HG02973 (cell line): ENCODE measurements around the gene FTO.

Experiments used
- ATAC-seq: cut with Tn5 transposase; IDR thresholded peaks from one replicate; pipeline ENCODE4 v1.9.1; 2021; ENCODE audit warnings: moderate library complexity; ENCODE audit not compliant: unreplicated experiment

The FTO gene

DNA sequence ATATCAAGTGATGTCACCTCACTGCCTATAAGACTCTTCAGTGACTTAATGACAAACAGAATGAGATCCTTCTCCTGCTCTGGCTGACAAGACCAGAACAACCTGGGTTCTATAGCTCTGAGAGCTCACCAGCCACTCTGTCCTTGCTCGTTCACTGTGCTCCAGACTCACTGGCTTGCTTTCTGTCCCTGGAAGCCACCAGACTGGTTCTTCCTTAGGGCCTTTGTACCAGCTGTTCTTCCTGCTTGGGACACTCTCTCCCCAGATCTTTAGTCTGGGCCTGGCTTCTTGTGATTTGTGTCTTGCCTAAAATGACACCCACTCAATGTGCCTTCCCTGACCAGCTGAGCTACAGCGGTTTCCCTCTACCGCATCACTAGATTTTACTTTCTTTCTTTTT, 76.1 kb downstream of the FTO start:
- no peak for ATAC-seq

- ATAC-seq: no peak
These were observed 77.2 kb downstream of the FTO start for GRCh38 chr16:53781023-53781605.

DNA sequence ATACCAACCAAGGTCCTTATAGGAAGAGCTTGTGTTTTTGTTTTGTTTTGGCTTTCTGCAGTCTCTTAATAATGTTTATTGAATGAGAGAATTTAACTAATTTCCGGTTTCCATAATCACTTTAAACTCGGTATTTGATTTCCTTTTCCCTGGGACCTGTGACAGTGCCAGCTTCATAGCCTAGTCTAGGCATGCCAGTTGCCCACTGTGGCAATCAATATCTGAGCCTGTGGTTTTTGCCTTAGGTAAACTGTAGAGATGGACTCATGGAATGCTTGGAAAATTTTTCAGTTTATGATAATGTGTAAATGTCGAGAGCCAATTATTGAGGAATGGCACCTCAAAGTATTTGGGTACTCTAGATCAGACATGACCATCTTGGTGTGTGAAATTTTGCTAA, 78.2 kb downstream of the FTO start:
- ATAC-seq: no peak

DNA sequence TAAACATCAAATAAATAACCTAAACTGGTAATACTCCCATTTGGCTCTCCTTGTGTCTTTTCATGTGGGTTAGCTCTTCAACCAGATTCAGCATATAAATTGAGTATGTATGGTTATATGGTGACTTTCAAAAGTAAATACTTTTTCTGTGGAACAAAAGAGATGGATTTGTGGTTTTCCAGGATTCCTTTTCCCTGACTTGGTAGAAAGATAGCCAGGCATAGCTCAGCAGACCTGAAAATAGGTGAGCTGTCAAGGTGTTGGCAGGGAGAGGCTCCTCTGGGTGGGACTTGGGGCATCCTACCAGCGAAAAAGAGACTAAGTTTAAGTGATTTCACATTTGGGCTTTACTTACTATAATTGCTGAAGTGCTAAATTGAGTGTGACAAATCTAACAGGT, 80.3 kb downstream of the FTO start:
- ATAC-seq: no peak

GRCh38 chr16:53785044-53785443, 81.1 kb downstream of the FTO start:
- ATAC-seq: no peak

- ATAC-seq: no peak
These were observed 82.0 kb downstream of the FTO start for GRCh38 chr16:53785916-53786315.

DNA sequence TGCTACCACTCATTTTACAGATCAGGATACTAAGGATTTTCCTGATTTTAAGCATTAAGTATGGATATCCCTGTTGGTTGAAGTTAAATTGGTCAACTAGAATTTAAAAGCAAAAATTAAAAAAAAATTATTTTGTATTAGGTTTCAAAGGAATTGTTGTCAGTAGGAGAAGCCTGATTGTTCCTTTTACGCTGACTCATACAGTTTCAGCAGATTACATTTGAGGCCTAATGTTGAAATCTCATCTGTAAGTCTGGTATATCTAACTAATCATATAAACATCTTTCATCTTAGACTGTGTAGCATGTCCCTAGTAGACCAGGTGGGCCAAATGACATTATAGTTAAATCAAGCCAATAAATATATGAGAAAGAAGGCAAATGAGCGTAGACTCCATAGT, 83.5 kb downstream of the FTO start:
- ATAC-seq: no peak

DNA sequence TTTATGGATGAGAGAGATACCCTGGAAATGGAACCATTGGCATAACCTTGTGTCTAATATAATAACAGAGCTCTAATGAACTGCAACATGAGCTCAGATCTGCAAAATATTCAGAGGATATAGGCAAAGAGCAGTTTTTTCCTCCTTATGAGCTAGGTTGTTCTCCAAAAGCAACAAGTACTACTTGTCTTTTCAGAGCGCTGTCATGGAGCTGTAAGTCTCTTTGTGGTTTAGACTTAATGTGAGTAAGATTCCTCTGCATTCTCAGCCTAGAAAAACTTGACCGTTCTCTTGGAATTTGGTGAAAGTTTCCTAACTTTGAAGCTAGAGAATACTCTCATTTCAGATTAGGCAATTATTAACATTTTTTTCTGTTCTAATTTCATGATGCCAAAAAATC, 85.2 kb downstream of the FTO start:
- no peak for ATAC-seq

DNA sequence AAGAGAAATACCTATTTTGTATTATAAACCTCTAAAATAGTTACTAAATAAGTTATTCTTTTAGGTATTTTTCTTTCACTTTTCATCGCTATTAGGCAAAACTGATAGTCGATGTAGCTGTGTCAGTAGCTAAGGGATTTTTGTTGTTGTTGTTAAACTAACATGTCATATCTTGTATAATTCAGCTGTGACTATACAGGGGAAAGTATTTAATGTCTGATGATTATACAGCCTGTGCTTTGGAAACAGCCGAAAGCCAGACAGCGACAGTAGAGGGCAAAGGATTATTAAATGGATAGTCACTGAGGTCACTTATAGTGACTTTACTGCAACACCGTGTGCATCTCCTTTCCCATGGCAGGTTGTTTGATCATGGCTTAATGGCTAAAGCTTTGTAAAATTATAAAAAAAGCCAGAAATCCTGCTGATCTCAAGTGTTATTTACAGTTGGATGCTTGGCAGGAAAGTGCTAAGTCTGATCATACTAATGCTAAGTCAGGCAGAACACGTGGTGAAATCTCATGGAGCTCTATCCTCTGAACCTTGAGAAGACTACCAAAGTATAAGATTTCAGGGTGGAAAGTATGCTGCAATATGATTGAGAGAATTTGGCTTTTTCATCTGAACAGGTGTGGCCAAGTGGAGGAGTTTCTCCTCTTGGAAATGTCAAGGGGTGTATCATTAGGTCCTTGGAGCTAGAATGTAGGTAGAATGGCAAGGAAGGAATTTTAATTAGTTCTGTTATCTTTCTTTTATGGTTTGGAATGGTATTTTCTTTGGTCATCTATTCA, 88.4 kb downstream of the FTO start:
- ATAC-seq: no peak

- ATAC-seq: no peak
These were observed 99.5 kb downstream of the FTO start for GRCh38 chr16:53803451-53803850.

DNA sequence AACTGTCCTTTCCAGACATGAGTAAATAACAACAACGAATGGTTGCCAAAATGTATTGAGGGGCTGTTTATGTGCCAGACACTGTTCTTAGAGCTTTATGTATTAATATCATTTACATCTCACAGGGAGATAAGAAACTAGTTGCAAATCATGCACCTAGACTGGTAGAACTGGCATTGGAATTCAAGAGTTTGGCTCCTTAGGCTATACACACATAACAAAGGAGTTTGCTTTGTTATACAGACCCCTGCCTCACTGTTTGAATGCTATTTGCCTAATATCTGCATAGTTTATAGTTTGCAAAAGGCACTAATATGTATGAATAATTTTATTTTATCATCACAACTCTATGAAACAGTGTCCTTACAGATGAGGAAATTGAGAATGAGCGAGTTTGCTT, 100.0 kb downstream of the FTO start:
- ATAC-seq: no peak

DNA sequence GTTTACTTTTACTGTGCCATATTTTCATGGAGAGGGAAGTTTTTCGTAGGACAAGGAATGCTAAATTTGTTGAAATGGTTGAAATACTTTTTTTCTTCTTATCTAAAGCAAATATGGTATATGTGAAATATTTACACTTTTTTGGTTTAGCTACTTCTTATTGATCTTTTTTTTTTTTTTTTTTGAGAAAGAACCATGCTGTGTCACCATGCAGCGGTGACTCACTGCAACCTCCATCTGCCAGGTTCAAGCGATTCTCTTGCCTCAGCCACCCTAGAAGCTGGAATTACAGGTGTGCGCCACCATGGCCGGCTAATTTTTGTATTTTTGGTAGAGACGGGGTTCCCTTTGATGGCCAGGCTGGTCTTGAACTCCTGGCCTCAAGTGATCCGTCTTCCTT, 100.5 kb downstream of the FTO start:
- ATAC-seq: no peak

- ATAC-seq: no peak
These were observed 101.2 kb downstream of the FTO start for GRCh38 chr16:53805113-53805512.

- ATAC-seq: no peak
These were observed 101.8 kb downstream of the FTO start for GRCh38 chr16:53805752-53806151.

DNA sequence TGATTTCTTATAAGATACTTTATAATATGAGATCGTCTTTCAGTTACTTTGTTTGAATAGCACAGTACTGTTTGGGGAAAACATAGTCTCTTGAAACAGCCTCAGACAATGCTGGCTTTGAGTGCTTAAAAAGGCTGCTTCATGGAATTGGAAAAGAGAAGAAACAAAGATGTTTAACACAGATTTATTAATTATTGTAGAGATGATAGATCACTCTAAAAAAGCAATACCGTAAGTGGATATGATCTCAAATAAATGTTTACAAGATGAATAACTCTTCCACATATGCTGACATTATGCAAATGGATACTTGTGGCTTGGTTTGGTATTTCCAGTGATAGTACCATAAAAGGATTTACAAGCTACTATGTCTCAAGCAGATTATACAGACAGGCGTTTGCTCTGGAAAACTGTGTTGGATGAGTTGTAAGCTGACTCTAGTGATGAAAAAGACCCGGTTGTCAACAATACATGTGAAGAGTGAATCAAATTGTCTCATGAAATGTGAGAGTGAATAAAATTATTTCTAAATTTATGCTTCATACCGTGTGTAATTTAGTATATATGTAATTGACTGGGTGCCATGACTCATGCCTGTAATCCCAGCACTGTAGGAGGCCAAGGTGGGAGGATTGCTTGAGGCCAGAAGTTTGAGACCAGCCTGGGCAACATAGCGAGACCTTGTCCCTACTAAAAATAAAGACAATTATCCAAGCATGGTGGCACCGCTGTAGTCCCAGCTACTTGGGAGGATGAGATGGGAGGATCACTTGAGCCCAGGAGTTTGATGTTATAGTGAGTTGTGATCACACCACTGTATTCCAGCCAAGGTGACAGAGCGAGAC, 105.4 kb downstream of the FTO start:
- no peak for ATAC-seq

- ATAC-seq: no peak
These were observed 109.0 kb downstream of the FTO start for GRCh38 chr16:53812914-53813313.

- ATAC-seq: no peak
These were observed 110.8 kb downstream of the FTO start for GRCh38 chr16:53814801-53815200.

GRCh38 chr16:53816211-53816836, 112.4 kb downstream of the FTO start:
- ATAC-seq: no peak

DNA sequence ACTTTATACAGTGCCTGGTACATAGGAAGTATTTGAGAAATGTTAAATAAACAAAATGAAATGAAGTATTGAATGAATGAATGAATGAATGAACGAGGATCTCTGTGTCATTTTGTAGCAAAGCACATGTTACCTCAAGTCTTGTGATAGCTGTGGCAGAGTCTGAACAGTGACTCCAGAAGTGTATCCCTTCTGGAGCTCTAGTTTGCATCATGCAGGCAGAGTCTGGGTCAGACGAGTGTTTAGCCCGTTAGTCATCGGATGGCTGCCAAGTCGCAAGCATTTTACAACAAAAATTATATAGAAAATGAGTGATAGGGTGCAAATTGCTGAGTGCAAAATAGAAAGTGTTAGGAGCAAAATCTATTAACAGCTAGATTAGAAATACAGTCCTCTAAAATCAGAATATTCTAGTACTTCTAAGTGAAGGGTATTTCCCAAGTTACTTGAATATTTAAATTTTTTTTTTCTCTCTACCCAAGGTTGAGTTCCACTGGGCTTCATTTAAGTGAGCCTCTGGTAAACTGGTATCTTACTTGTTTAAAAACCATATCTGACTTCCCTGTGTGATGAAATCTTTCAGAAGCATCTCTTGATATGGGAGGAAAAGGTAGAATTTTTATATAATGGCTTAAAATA, 113.3 kb downstream of the FTO start:
- no peak for ATAC-seq

GRCh38 chr16:53817812-53818550, 114.0 kb downstream of the FTO start:
- no peak for ATAC-seq
